OCI-LY1 (cell line): ENCODE results near the gene MCU.

Source experiments
- H2AFZ ChIP-seq: fragments of 200-600 bp; sonication (generic), shearing (Covaris generic); 2 replicates; pipeline ENCODE4 v1.6.0; 2014; ENCODE audit warnings: antibody characterized with exemption, mild to moderate bottlenecking, low read length
- H3F3A ChIP-seq: fragments of 200-600 bp; sonication (generic), shearing (Covaris generic); 2 replicates; pipeline ENCODE4 v1.6.0; 2014; ENCODE audit warnings: mild to moderate bottlenecking, antibody characterized with exemption, low read length, moderate library complexity; ENCODE audit not compliant: insufficient read depth
- H3K27ac ChIP-seq: fragments of 200-600 bp; sonication (generic); 2 replicates; pipeline ENCODE4 v1.5.1; 2014; ENCODE audit warnings: low read length, mixed run types, mild to moderate bottlenecking, low read depth; ENCODE audit not compliant: poor library complexity, severe bottlenecking
- H3K27me3 ChIP-seq: fragments of 200-600 bp; sonication (generic); 2 replicates; pipeline ENCODE4 v1.6.0; 2014; ENCODE audit warnings: antibody characterized with exemption, mild to moderate bottlenecking, low read length, moderate library complexity; ENCODE audit not compliant: insufficient read depth
- H3K36me3 ChIP-seq: fragments of 200-600 bp; sonication (generic); 2 replicates; pipeline ENCODE4 v1.6.1; 2014; ENCODE audit warnings: mild to moderate bottlenecking, antibody characterized with exemption, low read length, moderate library complexity, mixed read lengths; ENCODE audit not compliant: insufficient read depth
- H3K4me1 ChIP-seq: fragments of 200-600 bp; sonication (generic); 2 replicates; pipeline ENCODE4 v1.5.1; 2014; ENCODE audit warnings: mild to moderate bottlenecking, low read length, moderate library complexity; ENCODE audit not compliant: insufficient read depth, severe bottlenecking
- H3K4me2 ChIP-seq: fragments of 200-600 bp; sonication (generic), shearing (Covaris generic); 2 replicates; pipeline ENCODE4 v1.6.1; 2014; ENCODE audit warnings: low read length
- H3K4me3 ChIP-seq: fragments of 200-600 bp; sonication (generic); 2 replicates; pipeline ENCODE4 v1.5.1; 2014; ENCODE audit warnings: low read length, low read depth, mild to moderate bottlenecking, mixed read lengths; ENCODE audit not compliant: poor library complexity, severe bottlenecking
- H3K79me2 ChIP-seq: fragments of 200-600 bp; shearing (Covaris generic); 2 replicates; pipeline ENCODE4 v1.6.1; 2016; ENCODE audit warnings: mixed run types, low read length, mixed read lengths; ENCODE audit not compliant: insufficient read depth
- H3K9ac ChIP-seq: fragments of 200-600 bp; sonication (generic), shearing (Covaris generic); 2 replicates; pipeline ENCODE4 v1.6.1; 2014; ENCODE audit warnings: mild to moderate bottlenecking, low read length, mixed read lengths
- H3K9me2 ChIP-seq: fragments of 200-600 bp; sonication (generic), shearing (Covaris generic); 2 replicates; pipeline ENCODE4 v1.6.1; 2014; ENCODE audit warnings: low read depth, mild to moderate bottlenecking, low read length, mixed read lengths
- H3K9me3 ChIP-seq: fragments of 200-600 bp; shearing (Covaris generic); 2 replicates; pipeline ENCODE4 v1.6.1; 2014; ENCODE audit warnings: low read length, mixed read lengths
- H4K20me1 ChIP-seq: fragments of 200-600 bp; sonication (generic), shearing (Covaris generic); 2 replicates; pipeline ENCODE4 v1.6.0; 2016; ENCODE audit warnings: mild to moderate bottlenecking, low read length; ENCODE audit not compliant: insufficient read depth
- EZH2 ChIP-seq: fragments of 200-600 bp; sonication (generic), shearing (Covaris generic); IDR thresholded peaks from 2 replicates; pipeline ENCODE4 v1.8.0; 2017; ENCODE audit warnings: borderline replicate concordance, mixed run types, mild to moderate bottlenecking, antibody characterized with exemption, low read length, moderate library complexity, mixed read lengths
- TF ChIP-seq, protein P1 (sequence below): fragments of 200-600 bp; sonication (generic), shearing (Covaris generic); IDR thresholded peaks from 2 replicates; pipeline ENCODE4 v1.5.1; 2017; ENCODE audit warnings: mild to moderate bottlenecking, antibody characterized with exemption, low read length, moderate library complexity, mixed read lengths

MCU gene

DNA sequence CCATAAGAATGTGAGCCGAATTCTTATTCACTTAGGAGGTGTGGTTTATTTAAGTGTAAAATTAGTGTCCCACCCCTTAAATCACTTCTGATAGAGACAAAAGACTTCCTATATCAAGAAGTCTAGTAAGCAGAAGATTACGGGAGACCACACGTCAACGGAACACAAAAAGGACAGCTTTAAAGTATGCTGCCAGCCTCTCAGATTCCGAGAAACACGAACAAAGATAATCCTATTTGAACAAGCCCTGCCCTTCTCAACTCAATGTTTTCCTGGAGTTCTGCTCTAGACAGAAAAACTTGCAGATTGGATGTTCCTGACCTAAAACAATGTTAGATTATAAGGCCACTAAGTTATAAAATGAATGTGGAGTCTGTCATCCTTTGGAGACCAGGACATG, 4.9 kb upstream of the MCU start:
- peaks cover 4% of the 10 kb centered on the region for H3K4me1 ChIP-seq
- H3K4me3 ChIP-seq, result no peak overlapping the region
- H3K4me2 ChIP-seq, result no peak overlapping the region
- TF ChIP-seq, protein P1, sequence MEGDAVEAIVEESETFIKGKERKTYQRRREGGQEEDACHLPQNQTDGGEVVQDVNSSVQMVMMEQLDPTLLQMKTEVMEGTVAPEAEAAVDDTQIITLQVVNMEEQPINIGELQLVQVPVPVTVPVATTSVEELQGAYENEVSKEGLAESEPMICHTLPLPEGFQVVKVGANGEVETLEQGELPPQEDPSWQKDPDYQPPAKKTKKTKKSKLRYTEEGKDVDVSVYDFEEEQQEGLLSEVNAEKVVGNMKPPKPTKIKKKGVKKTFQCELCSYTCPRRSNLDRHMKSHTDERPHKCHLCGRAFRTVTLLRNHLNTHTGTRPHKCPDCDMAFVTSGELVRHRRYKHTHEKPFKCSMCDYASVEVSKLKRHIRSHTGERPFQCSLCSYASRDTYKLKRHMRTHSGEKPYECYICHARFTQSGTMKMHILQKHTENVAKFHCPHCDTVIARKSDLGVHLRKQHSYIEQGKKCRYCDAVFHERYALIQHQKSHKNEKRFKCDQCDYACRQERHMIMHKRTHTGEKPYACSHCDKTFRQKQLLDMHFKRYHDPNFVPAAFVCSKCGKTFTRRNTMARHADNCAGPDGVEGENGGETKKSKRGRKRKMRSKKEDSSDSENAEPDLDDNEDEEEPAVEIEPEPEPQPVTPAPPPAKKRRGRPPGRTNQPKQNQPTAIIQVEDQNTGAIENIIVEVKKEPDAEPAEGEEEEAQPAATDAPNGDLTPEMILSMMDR, result no peak
- TF ChIP-seq EZH2, result no peak
- H3K27me3 ChIP-seq, result 0 out of 2 replicates have a peak, but pooled peaks cover 4% of the 10 kb centered on the region
- no peak overlapping the region for H2AFZ ChIP-seq
- no peak overlapping the region for H3K9ac ChIP-seq
- no peaks in the 10 kb centered on the region for H3K79me2 ChIP-seq
- H3F3A ChIP-seq, result no peaks in the 10 kb centered on the region
- no peaks in the 10 kb centered on the region for H3K9me3 ChIP-seq
- H3K36me3 ChIP-seq, result no peaks in the 10 kb centered on the region
- H3K9me2 ChIP-seq, result no peaks in the 10 kb centered on the region
- no peaks in the 10 kb centered on the region for H4K20me1 ChIP-seq
- H3K27ac ChIP-seq, result no peak overlapping the region

DNA sequence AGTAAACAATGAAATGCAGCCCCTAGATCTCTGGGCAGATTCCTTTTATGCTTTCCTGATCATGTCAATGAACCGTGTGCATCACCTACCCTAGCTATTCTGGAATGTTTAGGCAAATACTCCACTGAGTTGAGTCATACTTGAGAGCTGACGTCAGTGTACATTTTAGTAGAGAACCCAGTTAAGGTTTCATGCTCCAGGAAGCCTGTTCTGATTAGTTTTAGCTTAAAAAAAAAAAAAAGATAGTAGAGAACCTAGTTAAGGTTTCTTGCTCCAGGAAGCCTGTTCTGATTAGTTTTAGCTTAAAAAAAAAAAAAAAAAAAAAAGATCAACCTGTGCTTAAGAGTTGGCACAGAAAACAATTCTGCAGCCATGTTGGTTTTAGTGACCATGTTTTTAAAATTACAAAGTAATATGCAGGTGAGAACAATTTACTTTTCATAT, 3.7 kb upstream of the MCU start:
- no peak overlapping the region for H2AFZ ChIP-seq

DNA sequence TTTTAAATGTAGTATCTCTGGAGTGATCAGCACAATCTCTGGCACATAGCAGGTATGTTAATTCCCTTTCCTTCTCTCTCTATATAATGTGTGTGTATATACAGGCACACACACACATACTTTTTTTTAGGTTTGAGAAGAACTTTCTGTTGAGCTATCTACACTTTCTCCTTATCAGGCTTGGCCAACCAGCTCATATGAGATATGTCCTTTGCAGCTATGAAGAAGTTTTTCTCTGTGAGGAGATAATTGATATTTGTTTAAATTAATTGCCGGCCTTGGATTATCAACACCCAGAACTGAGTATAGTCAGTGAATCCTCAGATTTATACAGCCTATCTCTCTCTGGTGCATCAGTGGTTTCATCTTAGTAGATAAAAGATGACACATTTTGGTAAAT, 2.3 kb upstream of the MCU start:
- H3K9ac ChIP-seq, result no peak overlapping the region
- H3K79me2 ChIP-seq, result peaks cover 11% of the 10 kb centered on the region
- no peak overlapping the region for H3K4me2 ChIP-seq
- no peaks in the 10 kb centered on the region for H3K9me3 ChIP-seq
- no peaks in the 10 kb centered on the region for H3K36me3 ChIP-seq
- H3K27ac ChIP-seq, result no peak overlapping the region
- H4K20me1 ChIP-seq, result no peaks in the 10 kb centered on the region
- H3K4me3 ChIP-seq, result no peak overlapping the region
- no peaks in the 10 kb centered on the region for H3F3A ChIP-seq
- H3K27me3 ChIP-seq, result no peaks in the 10 kb centered on the region
- no peak for TF ChIP-seq EZH2
- TF ChIP-seq, protein P1, result no peak
- H3K9me2 ChIP-seq, result no peaks in the 10 kb centered on the region
- peaks cover 21% of the 10 kb centered on the region for H3K4me1 ChIP-seq
- no peak overlapping the region for H2AFZ ChIP-seq

More for the DNA sequence above, 3.7 kb upstream of the MCU start:
- H3K4me3 ChIP-seq, result no peak overlapping the region
- TF ChIP-seq, protein P1, result no peak
- no peak for TF ChIP-seq EZH2
- H3K27ac ChIP-seq, result no peak overlapping the region
- H3K9me3 ChIP-seq, result no peaks in the 10 kb centered on the region
- H3K27me3 ChIP-seq, result 0 out of 2 replicates have a peak, but pooled peaks cover 4% of the 10 kb centered on the region
- no peaks in the 10 kb centered on the region for H3F3A ChIP-seq
- no peaks in the 10 kb centered on the region for H3K36me3 ChIP-seq
- H3K4me1 ChIP-seq, result peaks cover 6% of the 10 kb centered on the region
- no peaks in the 10 kb centered on the region for H4K20me1 ChIP-seq
- no peak overlapping the region for H3K9ac ChIP-seq
- H3K9me2 ChIP-seq, result no peaks in the 10 kb centered on the region
- H3K79me2 ChIP-seq, result no peaks in the 10 kb centered on the region; the same call in 1 of the 2 replicates
- H3K4me2 ChIP-seq, result no peak overlapping the region
